Measurements from ENCODE around the gene ACSS3.
"Not testable (repeated sequence)": the region's sequence is repeated elsewhere in the genome, so short reads cannot be mapped to it uniquely, and the experiment has no call there.

ACSS3 gene

GRCh38 chr12:81209012-81209411 is 131.1 kb downstream of the ACSS3 start:
- no peak for TF ChIP-seq ZNF274 (IDR thresholded peaks at IDR 0.05; ENCODE audit: low read depth, low read length)
- no peak overlapping the region for H3K4me3 ChIP-seq (ENCODE audit: low read length)

GRCh38 chr12:81209772-81210225 is 131.9 kb downstream of the ACSS3 start:
- H3K4me3 ChIP-seq (ENCODE audit: low read length) = not testable (repeated sequence)

GRCh38 chr12:81211306-81211705 is 133.4 kb downstream of the ACSS3 start:
- TF ChIP-seq ZNF274 (IDR thresholded peaks at IDR 0.05; ENCODE audit: low read depth, low read length) = no peak
- H3K4me3 ChIP-seq (ENCODE audit: low read length) = no peak overlapping the region

- no peak for TF ChIP-seq ZNF274 (IDR thresholded peaks at IDR 0.05; ENCODE audit: low read depth, low read length)
- H3K4me3 ChIP-seq (ENCODE audit: low read length) = no peak overlapping the region
Measured at GRCh38 chr12:81212996-81213696, 135.3 kb downstream of the ACSS3 start.

GRCh38 chr12:81216739-81217138 is 138.9 kb downstream of the ACSS3 start:
- H3K4me3 ChIP-seq (ENCODE audit: low read length) = no peak overlapping the region
- no peak for TF ChIP-seq ZNF274 (IDR thresholded peaks at IDR 0.05; ENCODE audit: low read depth, low read length)

GRCh38 chr12:81221681-81222080 is 143.8 kb downstream of the ACSS3 start:
- no peak for TF ChIP-seq ZNF274 (IDR thresholded peaks at IDR 0.05; ENCODE audit: low read depth, low read length)
- H3K4me3 ChIP-seq (ENCODE audit: low read length) = no peak overlapping the region

- no peak for TF ChIP-seq ZNF274 (IDR thresholded peaks at IDR 0.05; ENCODE audit: low read depth, low read length)
- H3K4me3 ChIP-seq (ENCODE audit: low read length) = no peak overlapping the region
Measured at GRCh38 chr12:81222846-81223592, 145.1 kb downstream of the ACSS3 start.

GRCh38 chr12:81224626-81225025 is 146.7 kb downstream of the ACSS3 start:
- H3K4me3 ChIP-seq (ENCODE audit: low read length) = no peak overlapping the region
- no peak for TF ChIP-seq ZNF274 (IDR thresholded peaks at IDR 0.05; ENCODE audit: low read depth, low read length)

GRCh38 chr12:81229759-81230158 is 151.9 kb downstream of the ACSS3 start:
- no peak for TF ChIP-seq ZNF274 (IDR thresholded peaks at IDR 0.05; ENCODE audit: low read depth, low read length)

GRCh38 chr12:81231574-81232368 is 153.9 kb downstream of the ACSS3 start:
- H3K4me3 ChIP-seq (ENCODE audit: low read length) = no peak overlapping the region
- TF ChIP-seq ZNF274 (IDR thresholded peaks at IDR 0.05; ENCODE audit: low read depth, low read length) = no peak

More at GRCh38 chr12:81229759-81230158, 151.9 kb downstream of the ACSS3 start:
- H3K4me3 ChIP-seq (ENCODE audit: low read length) = no peak overlapping the region

GRCh38 chr12:81245458-81245857 is 167.6 kb downstream of the ACSS3 start:
- H3K4me3 ChIP-seq (ENCODE audit: low read length) = no peak overlapping the region
- TF ChIP-seq ZNF274 (IDR thresholded peaks at IDR 0.05; ENCODE audit: low read depth, low read length) = no peak

- TF ChIP-seq ZNF274 (IDR thresholded peaks at IDR 0.05; ENCODE audit: low read depth, low read length) = no peak
- H3K4me3 ChIP-seq (ENCODE audit: low read length) = no peak overlapping the region
Measured at GRCh38 chr12:81245907-81246570, 168.2 kb downstream of the ACSS3 start.

GRCh38 chr12:81249976-81250375 is 172.1 kb downstream of the ACSS3 start:
- TF ChIP-seq ZNF274 (IDR thresholded peaks at IDR 0.05; ENCODE audit: low read depth, low read length) = no peak
- no peak overlapping the region for H3K4me3 ChIP-seq (ENCODE audit: low read length)

GRCh38 chr12:81252228-81252627 is 174.3 kb downstream of the ACSS3 start:
- no peak overlapping the region for H3K4me3 ChIP-seq (ENCODE audit: low read length)
- TF ChIP-seq ZNF274 (IDR thresholded peaks at IDR 0.05; ENCODE audit: low read depth, low read length) = no peak
